Left lobe of liver (tissue), 2 donors: Measurements from ENCODE around the gene ADGRE1. TPM values are rescaled to one million over a fixed set of nuclear protein-coding genes. Genes with fewer than 3 reads are reported as not detected.

Experiments used
- ATAC-seq: fragments of 200-7000 bp; cut with Tn5 transposase; one replicate; pipeline ENCODE4 v1.9.1; 2020; ENCODE audit warnings: mild to moderate bottlenecking, moderate library complexity
- DNase-seq: peaks from one replicate; pipeline ENCODE4 v3.0.0-alpha.2; 2020; ENCODE audit warnings: low spot score
- total RNA-seq: library from RNA; stranded (reverse); gene quantifications from one replicate; pipeline ENCODE4 v1.2.1, GENCODE V29; 2021
- donor health status: DM: no; HTN: no; CAD: no; lungs with moderate emphysema.
- donor health status: DM: no; HTN: yes; CAD: no.

The ADGRE1 gene
- total RNA-seq, 1 donor from 2014 or later, result 0.88 TPM

DNA sequence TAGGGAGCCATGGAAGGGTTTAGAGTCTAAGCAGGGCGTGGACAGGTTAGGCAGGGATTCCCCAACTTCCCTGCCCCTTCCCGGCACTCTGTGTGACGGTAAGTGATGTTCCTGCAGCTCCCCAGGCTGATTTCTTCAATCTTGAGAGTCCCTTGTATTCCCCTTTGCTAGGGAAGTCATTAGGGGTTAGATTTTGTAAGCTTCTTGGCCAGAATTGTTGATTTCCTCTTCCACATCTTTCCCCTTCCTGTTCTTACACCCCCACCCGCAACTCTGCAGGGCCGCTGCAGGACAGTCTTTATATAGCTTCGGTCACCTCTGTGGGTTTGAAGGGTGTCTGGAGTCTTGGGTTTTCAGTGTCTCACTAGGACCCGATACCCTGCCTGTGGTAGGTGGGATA lies 10.6 kb upstream of the ADGRE1 start:
- peak; percentile 23 for ATAC-seq
- no peak for DNase-seq

DNA sequence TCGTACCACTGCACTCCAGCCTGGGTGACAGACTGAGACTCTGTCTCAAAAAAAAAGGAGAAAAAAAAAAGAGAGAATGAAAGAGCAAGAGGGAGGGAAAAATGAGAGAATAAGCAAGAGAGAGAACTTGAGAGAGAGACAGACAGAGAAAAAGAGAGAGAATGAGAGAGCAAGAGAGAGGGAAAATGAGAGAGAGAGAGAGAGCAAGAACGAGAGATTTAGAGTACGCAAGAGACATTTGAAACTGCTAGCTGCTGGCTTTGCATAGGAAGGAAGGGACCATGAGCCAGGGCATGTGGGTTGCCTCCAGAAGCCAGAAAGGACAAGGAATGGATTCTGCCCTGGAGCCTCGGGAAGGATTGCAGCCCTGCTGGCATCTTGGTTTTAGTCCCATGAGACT lies 9.6 kb upstream of the ADGRE1 start:
- ATAC-seq, result no peak
- DNase-seq, result no peak

DNA sequence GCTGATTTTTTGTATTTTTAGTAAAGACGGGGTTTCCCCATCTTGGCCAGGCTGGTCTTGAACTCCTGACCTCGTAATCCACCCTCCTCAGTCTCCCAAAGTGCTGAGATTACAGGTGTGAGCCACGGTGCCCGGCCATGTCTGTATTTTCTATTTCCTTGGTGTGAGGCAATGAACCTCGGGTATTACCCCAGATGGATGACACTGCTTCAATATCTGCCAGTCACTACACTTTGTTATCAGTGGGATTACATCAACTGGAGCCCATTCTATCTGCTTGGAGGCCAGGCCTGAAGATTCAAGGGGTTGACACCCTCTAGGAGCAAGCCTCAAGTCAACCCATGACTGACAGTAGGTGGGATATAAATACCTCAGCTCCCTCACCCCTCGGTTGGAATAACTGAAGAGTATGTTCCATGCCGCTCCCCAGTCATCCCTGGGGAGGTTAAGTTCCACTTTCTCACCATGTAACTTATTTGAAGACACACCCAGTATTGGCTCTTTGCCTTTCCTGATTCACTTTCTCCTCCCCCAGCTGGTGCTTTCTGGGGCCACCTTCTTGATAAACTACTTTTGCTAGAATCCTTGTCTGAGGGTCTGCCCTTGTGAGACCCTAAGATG lies 992 bp upstream of the ADGRE1 start:
- no peak for DNase-seq
- ATAC-seq, result no peak

DNA sequence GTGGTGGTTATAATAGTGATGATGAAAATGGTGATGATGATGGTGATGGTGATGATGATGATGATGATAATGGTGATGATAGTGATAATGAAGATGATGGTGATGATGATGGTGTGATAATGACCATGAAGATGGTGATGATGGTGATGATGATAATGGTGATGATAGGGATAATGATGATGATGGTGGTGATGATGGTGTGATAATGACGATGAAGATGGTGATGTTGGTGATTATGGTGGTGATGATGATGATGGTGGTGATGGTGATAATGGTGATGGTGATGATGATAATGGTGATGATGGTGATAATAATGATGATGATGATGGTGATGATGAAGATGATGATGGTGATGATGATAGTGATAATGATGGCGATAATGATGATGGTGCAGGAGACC lies 1.6 kb downstream of the ADGRE1 start:
- DNase-seq, result no peak
- no peak for ATAC-seq

DNA sequence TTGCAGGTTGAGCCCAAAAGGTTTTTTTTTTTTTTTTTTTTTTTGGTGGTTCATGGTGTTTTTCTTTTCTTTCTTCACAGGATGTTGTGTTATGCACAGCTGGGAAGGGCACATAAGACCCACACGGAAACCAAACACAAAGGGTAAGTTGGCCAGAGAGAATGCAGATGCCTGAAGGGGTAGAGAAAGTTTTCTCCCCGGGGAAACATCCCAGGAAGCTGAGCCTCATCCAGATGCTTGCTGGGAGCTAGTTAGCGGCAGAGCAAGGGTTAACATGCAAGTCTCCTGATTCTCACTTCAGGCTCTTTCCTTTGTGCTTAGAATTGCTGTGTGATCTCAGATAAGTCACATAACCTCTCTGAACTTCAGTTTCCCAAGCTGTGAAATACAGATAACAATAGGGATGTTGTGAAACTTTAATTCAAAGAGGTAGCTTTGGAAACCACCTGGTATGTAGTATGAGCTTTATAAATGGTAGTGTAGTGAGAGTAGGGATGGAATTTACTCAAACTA lies 3.1 kb downstream of the ADGRE1 start:
- ATAC-seq (no peak), DNase-seq (no peak)

DNA sequence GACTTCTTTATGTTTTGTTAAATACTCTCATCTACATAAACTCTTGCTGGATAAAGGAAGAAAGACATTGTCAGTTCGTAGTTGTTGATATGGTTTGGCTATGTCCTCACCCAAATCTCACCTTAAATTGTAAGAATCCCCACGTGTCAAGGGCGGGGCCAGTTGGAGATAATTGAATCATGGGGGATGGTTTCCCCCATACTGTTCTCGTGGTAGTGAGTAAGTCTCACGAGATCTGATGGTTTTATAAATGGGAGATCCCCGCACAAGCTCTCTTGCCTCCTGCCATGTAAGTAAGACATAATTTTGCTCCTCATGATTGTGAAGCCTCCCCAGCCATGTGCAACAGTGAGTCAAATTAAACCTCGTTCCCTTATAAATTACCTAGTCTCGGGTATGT lies 3.6 kb downstream of the ADGRE1 start:
- DNase-seq (no peak), ATAC-seq (no peak)

DNA sequence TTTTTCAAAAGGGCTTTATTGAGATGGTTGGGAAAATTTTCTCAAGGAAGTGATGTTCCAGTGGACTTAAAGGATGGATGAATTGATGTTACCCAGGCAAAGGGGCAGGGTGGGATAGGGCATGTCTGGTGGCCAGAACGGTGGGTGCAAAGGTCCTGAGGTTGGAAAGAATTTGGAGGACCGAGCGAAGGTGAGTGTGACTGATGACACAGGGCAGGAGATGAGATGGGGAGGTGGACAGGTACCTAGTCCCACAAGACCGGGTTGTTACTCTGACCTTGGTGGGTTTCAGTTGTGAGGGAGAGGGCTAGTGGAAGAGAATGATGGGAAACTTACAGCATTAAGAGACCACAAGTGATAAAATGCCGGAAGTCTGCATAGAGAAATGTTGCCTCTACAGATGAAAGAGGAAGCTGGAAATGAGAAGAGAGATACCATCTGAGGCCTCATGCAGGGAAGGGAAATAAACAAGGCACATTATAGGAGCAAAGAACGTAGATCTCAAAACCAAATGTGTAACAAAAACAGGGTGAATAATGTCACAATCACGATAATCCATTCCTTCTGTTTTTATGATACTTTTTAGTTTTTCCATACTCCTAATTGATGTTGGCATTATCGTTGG lies 4.5 kb downstream of the ADGRE1 start:
- no peak for DNase-seq
- ATAC-seq, result no peak

DNA sequence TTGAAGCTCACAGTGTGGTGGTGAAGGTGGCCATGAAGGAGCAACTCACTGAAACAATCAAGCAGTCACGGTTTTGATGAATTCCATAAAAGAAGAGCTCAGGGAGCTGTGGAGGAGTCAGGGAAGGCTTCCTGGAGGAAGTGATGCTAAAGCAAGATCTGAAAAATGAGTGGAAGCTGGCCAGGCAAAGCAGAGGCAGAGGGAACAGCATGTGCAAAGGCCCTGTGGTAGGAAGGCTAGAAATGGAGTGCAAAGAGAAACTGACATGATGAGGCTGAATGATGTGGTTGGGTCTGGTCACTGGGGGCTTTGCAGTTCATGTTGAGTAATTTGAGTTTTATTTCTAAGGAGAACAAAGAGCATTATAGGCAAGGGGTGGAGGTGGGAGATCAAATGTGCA lies 6.9 kb downstream of the ADGRE1 start:
- DNase-seq, result no peak
- no peak for ATAC-seq

DNA sequence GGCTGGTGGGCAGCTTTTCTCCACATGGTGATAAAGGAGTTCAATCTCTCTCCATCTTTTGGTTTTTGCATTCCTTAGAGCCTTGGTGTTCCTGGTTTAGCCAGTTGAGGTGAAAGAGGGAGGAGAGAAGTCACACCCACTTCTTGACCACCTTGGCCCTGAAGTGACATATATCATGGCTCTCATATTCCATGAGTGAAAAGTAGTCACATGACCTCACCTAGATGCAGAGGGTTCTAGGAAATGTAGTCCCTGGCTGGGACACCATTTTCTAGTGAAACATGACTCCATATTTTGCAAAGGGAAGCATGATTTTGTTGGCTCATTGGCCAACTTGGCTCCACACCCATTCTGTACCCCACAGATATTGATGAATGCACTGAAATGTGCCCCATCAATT lies 16.1 kb downstream of the ADGRE1 start:
- ATAC-seq (no peak), DNase-seq (no peak)

DNA sequence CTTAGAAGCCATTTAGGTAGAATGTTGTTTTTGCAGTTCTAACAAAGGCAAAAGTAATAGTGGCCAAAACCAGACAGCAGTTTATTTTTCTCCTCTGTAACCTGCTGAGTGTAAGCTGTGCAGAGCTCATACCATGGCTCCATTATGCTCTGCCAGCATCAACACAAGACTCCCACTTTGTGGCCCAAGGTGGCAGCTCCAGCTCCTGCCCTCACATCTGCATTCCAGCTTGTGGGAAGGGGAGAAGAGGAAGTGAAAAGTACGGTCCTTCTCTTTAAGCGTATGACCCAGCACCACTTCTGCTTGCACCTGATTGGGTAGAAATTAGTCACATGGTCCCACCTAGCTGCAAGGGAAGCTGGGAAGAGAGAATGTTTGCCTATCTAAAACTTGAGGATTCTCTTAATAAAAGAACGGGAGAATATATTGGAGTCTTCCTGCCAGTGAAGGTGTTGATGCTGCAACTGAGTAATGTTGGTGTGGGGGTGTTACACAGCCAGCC lies 19.2 kb downstream of the ADGRE1 start:
- ATAC-seq, result no peak

DNA sequence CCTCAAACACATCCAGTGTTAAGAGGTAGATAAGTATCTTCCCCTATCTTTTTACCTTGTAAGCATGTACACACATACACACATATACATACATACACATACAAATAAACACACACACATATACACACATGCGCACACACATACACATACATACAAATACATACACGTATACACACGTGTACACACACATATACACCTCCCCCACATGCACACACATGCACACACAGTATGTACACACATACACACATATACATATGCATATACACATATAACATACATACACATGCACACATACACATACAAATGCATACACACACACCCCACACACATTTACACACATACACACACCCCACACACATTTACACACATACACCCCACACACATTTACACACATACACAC lies 24.1 kb downstream of the ADGRE1 start:
- no peak for DNase-seq
- no peak for ATAC-seq

More for the DNA sequence above, 19.2 kb downstream of the ADGRE1 start:
- DNase-seq, result no peak

DNA sequence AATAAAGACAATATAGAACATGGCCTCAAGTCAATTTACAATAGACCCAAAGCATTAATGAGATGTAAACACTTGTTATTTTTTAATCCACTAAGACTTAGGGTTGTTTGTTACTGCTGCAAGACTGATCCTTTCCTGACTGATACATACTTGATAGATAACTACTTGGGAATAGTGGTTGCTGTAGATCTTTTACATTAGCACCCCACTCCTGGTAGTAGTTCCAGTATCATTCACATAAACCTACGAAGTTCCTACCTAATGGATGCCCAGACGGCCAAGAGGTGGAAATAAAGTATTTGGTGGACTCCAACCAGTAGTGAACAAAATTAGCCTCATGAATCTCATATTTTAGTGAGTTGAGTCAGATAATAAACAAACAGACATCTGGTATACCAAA lies 26.9 kb downstream of the ADGRE1 start:
- ATAC-seq (no peak), DNase-seq (no peak)

DNA sequence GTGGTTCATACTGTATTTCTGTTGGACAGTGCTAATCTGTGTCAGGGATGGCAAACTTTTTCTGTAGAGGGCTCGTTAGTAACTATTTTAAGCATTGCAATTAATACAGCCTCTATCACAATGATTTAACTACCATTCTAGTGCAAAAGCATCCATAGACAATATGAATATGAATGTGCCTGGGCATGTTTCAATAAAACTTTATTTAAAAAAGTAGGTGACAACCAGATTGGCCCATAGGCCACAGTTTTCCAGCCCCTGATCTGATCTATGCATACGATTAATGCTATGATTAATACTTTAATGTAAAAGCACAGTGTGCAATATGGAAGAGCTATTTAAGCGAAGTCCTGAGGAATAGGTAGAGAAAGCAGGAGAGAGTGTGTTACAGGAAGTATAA lies 29.6 kb downstream of the ADGRE1 start:
- DNase-seq, result no peak
- no peak for ATAC-seq

DNA sequence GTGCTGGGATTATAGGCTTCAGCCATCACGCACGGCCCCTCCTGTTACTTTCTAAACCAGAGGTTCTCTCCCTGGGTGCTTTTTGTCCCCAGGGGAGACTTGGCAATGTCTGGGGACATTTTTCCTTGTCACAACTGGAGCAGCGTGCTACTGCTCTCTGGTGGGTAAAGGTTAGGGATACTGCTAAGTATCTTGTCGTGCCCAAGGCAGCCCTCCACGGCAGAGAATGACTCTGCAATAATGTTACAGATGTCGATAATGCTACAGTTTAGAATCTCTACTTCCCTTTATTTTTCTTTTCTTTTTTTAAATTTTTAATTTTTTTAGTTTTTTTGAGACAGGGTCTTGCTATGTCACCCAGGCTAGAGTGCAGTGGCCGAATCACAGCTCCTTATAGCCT lies 38.0 kb downstream of the ADGRE1 start:
- no peak for DNase-seq

DNA sequence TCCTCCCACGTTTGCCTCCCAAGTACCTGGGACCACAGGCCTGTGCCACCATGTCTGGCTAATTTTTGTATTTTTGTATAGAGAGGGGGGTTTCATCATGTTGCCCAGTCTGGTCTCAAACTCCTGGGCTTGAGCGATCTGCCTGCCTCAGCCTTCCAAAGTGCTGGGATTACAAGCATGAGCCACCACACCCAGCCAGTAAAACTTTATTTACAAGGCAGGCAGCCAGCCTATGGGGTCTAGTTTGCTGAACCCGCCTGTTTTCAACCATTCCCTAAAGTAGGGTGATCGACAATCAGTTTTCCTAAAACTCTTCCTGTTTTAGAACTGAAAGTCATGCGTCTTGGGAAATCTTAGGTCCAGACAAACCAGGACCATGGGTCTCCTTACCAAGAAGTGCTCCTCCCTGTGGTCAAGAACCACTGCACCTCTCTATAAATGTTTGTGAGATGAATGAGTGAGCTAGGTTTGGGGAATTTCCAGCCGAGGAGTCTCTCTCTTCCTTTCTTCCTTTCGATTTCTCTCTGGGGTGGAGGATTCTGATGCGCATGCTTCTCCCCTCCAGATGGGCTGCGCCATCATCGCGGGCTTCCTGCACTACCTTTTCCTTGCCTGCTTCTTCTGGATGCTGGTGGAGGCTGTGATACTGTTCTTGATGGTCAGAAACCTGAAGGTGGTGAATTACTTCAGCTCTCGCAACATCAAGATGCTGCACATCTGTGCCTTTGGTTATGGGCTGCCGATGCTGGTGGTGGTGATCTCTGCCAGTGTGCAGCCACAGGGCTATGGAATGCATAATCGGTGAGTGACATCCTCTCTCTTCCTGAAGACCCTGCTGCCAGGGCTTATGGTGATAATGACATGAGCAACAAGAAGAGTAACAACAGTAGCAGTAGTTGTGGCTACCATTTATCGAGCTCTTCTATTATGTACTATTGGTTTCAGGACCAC lies 38.7 kb downstream of the ADGRE1 start:
- DNase-seq (no peak), ATAC-seq (no peak)

More for the DNA sequence above, 38.0 kb downstream of the ADGRE1 start:
- no peak for ATAC-seq

DNA sequence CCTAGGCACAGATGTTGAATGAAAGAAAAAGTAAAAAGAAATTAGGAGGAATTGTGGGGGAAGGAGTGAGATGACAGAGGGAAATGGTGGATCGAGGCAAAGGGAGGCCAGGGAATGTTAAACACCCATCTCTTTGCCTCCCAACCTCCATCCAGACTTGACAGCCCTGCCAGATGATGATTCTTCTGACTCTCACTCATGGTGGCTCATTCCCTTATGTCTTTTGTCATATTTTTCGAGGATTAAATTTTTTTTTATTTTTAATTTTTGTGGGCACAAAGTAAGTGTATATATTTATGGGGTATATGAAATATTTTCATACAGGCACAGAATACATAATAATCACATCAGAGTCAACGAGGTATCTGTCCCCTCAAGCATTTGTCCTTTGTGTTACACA lies 42.8 kb downstream of the ADGRE1 start:
- DNase-seq (no peak), ATAC-seq (no peak)

DNA sequence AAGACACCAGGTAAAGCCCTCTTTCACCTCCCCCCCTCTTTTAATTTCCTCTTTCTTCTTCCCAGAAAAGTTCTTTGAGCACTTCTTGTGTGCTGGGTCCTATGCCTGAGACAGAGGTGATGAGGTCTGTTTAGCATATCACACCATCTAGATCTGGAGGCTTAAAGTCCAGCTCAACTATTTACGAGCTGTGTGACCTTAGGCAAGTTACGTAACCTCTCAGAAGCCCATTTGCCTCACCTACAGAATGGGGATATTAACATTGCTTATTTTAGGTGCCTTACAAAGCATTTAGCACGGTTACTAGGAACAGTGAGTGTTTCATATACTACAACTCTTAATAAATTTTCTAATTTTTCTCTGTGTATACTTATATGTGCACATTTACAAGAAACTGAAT lies 47.7 kb downstream of the ADGRE1 start:
- DNase-seq, result no peak
- no peak for ATAC-seq

DNA sequence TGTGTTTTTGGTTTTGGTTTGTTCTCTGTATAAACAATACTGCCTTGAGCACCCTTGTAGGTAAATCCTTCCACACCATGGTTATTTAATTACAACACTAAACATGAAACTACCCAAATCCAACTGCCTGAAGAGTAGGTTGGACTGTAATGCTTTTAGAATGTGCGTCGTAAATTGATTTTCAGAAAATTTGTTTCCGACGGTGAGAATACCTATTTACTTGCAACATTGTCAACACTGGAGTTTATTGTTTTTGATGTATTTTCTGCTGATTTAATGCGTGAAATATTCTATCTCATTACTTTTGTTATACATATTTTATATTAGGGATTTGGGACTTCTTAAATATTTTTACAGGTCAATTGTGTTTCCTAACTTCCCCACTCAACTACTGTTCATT lies 48.2 kb downstream of the ADGRE1 start:
- DNase-seq, result no peak
- ATAC-seq, result no peak

DNA sequence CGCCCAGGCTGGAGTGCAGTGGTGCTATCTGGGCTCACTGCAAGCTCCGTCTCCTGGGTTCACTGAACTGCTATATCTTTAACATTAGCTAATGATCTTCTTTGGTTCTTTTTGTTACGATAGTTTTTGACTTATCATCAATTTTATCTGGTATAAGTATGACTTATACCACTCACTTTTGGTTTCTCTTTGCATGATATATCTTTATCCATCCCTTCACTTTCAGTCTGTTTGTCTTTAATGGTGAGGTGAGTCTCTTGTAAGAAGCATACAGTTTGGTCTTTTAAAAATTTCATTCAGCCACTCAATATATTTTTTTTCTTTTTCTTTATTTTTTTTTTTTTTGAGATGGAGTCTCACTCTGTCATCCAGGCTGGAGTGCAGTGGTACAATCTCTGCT lies 58.4 kb downstream of the ADGRE1 start:
- DNase-seq, result no peak
- no peak for ATAC-seq

DNA sequence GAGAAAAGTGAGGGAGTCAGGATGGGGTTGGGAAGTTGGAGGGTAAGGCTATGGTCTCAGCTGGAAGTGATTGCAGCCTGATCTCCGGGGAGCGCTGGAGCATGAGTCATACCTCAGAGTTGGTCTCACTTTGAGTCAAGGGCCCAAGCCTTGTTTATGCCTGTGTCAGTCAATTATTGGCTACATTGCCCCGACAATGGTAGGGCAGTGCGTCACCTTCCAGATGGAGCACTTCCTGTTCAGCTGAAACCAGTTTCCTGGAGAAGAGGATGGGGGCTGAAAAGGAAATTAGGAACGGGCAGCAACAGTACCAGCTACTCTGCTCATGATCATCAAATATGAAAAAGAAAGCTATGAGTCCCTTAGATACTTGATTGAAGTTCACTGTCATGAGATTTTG lies 60.4 kb downstream of the ADGRE1 start:
- ATAC-seq, result no peak

DNA sequence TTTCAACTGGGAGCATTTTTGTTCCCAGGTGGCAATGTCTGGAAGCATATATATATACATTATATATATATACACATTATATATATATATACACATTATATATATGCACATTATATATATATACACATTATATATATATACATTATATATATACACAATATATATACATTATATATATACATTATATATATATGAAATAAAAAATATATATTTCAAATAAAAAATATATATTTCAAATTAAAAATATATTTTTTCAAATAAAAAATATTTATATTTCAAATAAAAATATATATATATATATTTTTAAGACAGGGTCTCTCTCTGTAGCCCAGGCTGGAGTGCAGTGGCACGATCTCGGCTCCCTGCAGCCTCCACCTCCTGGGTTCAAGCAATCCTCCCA lies 61.5 kb downstream of the ADGRE1 start:
- no peak for ATAC-seq
- DNase-seq, result no peak

More for the DNA sequence above, 60.4 kb downstream of the ADGRE1 start:
- no peak for DNase-seq

DNA sequence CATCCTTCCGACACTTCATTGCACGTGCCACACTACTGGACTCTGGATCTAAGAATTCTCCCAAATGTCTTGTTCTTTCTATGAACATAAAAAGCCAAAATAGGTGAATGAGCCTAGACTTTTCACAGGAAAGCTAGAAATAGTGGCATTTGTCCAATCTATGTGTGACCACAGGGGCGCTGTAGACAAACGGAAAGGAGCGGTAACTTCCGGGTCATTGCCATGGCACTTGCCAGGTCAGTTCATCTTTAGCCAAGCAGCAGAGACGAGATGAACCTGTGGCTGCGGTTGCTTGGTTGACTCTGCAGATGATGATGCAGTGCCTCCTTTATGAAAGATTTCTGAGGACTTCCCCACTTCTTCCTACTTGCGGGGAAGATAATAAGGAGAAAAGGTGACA lies 65.6 kb downstream of the ADGRE1 start:
- ATAC-seq (no peak), DNase-seq (no peak)
